RKO (cell line): ENCODE measurements around the gene GALNT9.
A peak's percentile ranks its signal among the peaks of the same experiment; 100 is the strongest.
"Not testable (repeated sequence)": the region's sequence is repeated elsewhere in the genome, so short reads cannot be mapped to it uniquely, and the experiment has no call there.

Source experiments
- DNase-seq: peaks from one replicate; pipeline ENCODE4 v3.0.0-alpha.2; 2016; ENCODE audit warnings: low spot score

GALNT9 gene

DNA sequence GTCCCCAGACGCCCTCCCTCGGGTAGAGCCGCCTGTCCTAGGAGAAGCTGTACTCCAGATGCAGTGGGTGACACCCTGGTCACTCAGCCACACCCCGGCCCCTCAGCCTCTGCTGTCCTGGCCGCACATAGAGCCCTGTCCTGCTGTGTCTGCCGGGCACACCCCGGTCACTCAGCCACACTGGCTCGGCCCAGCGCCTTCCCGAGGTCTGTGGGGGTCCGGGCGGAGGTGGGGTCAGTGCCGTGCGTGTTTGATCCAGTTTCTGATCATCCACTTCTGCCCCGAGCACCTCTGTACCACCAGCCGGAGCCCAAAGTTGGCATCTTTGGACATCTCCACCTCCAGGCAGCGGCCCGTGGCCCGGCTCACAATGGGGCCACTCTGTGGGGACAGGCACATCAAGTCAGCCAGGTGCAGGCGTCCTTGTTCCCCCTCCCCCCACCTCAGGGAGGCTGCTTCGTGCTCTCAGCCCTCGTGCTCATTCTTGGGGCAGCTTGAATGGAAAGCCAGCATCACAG, 132.5 kb downstream of the GALNT9 start:
- DNase-seq = no peak

DNA sequence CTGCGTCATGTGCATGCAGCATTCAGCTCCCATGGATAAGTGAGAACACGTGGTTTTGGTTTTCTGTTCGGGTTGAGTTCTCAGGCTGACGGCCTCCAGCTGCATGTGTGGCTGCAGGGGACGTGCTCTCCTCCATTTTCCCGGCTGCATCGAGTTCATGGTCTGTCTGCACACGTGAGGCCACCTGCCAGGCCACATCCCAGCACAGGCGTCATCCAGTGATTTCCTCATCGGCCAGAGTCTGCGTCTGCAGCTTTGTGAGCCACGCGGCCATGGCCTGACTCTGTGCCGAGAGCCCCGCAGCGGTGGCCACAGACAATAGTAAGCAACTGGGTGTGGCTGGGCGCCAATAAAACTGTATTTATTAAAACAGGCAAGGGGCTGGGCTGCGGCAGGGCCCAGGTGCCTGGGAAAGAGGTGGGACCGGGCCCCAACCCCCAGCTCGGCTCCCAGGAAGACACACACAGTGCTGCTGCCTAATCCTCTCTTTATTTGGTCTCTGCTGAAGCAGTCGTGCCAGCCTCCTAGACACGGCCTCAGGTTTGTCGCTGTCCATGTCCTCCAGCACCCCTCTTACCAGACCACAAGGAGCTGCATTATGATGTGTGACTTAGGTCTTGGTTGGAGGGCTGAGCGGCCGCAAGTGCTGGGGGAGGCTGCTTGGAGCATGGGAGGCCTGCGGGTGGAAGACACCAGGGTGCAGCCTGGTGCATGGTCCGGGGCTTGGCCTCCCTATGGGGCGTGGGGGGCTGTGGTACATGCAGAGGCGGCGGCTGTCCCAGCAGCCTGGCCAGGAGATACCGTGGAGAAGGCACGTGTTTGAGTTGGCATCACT, 133.1 kb downstream of the GALNT9 start:
- no peak for DNase-seq

DNA sequence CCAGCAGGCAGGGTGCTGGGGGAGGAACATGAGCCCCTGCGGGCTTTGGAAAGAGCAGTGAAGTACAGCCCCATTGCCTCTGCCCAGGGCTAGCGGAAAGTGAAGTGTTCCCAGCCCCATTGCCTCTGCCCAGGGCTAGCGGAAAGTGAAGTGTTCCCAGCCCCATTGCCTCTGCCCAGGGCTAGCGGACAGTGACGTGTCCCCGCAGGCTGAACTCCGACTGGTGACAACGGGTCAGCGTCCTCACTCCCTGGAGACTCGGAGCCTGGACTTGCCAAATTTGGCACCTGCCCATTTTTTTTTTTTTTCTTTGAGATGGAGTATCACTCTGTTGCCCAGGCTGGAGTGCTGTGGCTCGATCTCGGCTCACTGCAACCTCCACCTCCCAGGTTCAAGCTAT, 134.1 kb downstream of the GALNT9 start:
- not testable (repeated sequence) for DNase-seq

DNA sequence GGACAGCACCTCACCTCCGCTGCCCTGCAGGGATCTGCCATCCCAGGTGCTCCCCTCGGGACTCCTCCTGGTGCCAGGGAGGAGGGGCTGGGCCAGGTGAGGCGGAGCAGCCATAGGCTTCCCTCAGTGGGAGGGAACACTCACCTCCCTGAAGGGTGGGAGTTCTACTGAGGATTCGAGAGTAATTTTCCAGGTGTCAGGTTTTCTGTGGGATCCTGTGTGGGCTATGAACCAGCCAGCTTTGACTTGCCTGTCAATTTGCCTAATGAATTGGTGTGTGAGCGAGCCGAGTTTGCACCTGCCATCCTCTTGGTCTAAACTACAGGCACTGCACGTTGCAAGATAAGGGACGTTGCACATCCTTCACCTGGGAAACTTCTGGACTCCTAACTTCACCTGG, 134.8 kb downstream of the GALNT9 start:
- no peak for DNase-seq

DNA sequence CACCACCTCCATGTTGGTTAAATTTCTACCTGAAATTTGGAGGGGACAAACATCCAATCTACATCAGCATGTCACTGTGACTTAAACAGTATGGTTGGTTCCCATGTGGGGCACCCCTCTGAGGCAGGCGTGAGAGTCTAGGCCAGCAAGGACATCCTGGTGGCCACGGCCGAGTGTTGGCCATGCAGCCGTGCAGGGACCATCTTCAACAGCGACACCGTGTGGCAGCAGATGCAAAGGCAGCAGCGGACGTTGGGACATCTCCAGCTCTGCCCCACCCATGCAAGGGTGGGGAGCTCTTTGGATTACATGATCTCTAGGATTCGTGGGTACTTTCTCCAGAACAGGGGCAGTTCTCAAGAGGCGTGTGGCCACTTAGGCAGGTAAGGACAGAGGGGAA, 135.3 kb downstream of the GALNT9 start:
- no peak for DNase-seq

DNA sequence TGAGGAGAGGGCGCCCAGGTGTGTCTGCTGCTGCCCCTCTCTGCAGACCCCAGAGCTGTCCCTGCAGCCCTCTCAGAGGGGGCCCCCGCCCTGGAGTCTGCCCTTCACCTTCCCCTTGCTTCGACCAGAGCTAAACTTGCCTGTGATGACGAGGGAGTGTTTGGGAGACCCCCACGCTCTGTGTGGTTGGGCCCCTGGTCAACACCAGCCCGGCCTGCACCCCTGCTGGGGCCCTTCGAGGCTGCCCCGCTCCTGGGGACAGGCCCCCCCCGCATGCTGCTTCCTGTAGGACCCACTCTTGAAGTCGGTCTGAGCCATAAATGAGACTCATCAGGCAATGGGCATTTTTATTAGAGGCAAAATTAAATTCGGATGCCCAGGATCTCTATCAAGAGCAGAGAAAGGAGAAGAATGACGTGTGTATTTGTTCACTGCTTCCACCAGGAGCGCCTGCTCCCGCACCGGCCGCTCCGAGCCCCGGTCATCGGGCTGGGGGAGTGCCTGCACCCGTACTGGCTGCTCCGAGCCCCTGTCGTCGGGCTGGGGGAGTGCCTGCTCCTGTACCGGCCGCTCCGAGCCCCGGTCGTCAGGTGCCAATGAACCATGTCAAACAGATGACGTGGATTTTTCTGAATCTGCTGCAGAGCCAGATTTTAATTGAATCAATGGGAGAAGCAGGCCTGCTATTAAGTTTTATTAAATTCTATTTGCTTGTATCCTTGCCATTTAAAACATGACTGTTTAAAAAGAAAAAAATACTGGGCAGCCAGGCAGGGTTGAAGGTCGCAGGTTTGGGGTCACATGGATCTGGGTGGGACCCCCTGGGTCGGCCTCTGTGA, 137.5 kb downstream of the GALNT9 start:
- DNase-seq = no peak

DNA sequence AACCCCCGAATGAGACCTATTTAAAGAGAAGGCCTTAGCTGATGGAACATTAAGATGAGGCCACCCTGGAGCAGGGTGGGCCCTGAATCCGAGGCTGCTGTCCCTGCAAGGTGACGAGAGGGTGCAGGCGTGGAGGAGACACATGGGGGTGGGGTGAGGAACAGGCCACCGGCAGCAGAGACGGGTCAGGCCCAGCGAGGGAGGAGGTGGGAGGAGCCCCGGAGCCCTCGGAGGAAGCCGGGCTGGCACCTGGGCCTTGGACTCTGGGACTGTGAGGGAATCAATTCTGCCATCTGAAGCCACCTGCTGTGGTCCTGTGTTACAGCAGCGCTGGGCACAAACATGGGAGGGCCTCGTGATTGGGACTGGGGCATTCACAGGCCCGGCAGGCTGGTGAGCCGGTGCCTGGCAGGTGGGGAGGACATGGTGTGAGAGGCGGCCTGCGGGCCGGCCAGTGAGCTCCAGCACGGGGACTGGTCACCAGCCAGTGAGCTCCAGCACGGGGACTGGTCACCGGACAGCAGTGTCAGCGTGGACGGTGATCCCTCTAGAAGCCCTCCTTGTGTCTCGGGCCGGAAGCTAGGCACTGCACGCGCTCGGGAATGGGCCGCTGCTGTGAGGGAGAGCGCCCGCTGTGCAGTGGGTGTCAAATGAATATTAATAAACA, 138.4 kb downstream of the GALNT9 start:
- peak; percentile 37 for DNase-seq

DNA sequence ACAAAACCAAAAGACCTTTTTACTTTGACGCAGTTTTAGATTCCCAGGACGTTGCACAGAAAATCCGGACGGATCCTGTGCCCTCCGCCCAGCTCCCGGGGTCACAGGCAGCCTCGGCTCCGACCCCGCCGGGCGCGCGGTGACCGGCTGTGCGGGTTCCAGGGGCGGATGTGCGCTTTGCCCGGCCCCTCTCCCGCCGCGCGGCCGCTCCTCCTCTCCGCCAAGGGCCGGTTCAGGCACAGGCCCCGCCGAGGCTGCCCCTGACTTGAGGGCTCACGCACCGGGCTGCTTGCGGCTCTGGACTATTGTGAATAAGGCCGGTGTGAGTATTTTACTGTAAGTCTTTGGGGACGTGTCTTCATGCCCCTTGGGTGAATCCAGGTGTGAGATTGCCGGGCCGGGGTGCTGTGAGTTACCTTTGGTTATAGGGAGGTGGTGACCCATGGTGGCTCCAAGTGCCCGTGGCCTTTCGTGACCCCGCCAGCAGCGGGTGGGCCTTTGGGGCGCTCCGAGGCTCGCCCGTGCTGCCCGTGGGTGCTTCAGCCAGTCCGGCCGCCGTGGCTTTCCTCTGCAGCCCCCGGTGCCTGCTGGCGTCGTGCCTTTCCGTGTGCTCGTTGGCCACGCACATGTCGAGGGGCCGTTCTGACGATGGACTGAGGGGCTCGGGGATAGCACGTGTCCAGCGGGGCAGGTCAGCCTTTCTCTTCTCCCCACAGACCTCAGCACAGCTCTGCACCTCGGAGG, 139.2 kb downstream of the GALNT9 start:
- DNase-seq = peak; percentile 15

DNA sequence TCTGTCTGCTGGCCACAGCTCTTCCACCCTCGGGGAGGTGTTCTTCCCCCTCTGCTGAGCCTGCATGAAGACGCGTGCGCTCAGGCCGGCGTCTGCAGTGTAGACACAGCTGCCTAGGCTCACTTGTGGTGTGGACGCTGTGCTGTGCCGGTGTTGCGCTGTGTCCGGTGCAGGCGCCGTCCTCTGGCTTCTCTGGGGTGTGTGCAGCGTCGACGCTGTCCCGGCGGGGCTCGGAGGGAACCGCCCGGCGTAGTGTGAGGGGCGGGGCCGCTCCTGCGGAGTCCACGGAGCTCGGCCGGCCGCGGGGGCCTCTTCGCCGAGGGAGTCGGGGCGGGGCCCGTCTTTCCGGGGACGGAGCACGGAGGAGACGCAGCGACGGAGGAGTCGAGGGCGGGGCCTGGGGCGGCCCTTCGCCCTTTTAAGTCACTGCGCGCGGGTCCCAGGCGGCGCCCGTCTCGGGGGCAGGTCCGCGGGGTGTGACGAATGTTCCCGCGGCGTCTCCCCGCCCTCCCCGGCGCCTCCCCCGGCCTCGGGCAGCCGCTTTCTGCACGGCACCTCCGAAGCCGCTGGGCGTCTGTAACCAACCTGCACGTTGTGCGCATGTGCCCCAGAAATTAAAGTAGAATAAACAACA, 139.9 kb downstream of the GALNT9 start:
- peak; percentile 94 for DNase-seq

DNA sequence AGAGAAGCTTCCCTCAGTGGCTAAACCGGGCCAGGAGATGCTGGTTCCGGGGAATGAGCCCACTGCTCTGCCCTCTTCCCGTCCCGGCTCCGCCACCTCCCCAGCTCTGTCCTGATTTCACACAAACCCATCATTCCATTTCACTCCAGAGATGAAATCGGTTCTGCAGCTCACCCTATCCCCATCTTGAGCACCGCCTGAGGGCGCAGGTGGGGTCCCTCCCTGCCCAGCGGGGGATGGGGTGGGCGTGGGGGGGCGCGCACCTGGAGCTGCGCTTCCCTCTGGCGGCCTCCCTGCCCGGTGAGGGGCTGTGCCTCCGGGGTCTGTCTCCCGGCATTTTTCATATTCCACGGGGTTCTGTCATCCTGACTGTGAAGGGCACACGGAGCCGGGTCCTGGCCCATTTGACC, 140.5 kb downstream of the GALNT9 start:
- DNase-seq = no peak

DNA sequence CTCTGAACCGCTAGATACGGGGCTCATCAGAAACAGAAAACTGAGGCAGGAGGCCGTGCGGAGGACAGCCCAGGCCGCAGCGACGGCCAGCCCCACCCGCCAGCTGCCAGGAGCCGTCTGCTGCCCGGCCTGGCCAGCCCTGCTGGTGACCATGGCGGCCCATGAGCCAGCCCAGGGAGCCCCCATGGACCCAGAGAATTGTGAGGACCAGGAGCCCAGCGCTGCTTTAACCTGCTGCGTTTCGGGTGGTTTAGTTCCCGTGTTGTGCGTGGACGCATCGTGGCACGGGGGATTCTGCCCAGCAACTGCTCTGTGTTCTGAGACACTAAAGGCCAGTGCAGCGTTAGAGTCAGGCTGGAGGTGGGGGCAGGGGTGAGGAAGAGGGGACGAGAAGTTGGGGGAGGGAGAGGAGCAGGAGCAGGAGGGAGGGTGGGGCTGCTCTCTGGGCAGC, 140.9 kb downstream of the GALNT9 start:
- DNase-seq = no peak

DNA sequence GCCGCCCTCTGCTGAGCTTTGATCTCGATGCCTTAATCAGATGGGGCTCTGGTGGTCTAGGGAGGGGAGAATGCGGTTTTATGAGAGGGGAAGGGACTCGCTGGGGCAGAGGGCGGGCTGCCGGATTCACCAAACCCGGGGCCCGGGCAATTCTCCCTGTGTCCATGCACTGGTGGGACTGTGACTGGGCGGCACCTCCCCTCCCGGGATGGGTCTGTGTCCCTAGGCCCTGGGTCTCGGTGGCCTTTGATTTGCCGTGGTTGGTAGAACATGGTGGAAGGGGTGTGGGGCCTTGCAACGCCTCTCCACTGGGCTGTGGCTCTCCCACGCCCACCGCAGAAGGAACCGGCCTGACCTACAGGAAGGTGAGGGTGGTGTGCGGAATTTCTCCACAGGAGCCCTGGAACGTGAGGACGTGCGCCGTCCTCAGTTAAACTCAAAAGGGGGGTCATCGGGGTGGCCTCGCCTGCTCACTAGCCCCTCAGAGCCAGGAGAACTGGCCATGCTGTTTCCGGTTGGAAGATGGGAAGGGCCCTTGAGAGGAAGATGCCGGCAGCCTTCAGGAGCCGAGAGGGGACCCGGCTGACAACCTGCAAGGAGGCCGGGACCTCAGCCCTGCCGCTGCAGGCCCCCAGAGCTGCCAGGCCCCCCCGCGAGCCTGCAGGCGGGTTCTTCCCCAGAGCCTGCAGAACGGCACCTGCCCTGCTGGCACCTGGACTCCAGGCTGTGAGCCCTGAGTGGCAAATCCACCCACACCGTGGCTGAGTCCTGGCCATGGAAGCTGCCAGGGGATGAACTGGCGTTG, 141.5 kb downstream of the GALNT9 start:
- DNase-seq = no peak

DNA sequence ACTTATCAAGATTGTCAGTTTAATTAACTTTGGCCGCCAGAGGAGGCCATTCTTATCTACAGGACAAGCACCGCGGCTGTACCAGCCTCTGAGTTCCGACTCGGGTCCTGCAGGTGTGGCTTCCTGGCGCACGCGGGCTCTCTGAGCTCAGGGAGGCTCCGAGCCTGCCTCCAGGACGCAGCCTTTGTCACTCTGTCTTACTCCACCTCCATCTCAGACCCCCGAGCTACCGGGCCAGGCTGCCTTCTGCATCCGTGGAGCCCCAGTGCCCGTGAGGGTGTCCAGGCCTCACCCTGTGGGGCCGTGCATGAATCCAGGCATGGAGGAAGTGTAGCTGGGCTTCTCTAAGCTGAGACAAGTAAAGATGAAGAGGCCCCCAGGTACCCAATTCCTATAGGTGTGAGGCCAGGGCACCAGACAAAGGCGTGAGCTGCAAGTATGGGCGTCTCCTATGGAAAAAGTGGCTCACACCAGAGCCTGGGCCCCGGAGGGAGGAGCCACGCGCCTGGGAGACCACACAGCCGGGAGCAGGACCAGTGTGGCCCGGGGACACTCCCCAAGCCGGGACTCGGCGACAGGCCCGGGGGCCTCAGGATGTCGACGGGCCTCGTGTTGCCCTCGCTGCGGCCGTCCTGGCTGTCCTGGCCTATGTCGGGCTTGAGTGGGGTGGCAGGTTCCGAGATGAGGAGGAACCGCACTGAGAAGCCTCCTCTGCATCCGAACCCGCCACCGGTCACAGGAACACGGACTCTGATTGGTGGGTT, 142.3 kb downstream of the GALNT9 start:
- DNase-seq = no peak

DNA sequence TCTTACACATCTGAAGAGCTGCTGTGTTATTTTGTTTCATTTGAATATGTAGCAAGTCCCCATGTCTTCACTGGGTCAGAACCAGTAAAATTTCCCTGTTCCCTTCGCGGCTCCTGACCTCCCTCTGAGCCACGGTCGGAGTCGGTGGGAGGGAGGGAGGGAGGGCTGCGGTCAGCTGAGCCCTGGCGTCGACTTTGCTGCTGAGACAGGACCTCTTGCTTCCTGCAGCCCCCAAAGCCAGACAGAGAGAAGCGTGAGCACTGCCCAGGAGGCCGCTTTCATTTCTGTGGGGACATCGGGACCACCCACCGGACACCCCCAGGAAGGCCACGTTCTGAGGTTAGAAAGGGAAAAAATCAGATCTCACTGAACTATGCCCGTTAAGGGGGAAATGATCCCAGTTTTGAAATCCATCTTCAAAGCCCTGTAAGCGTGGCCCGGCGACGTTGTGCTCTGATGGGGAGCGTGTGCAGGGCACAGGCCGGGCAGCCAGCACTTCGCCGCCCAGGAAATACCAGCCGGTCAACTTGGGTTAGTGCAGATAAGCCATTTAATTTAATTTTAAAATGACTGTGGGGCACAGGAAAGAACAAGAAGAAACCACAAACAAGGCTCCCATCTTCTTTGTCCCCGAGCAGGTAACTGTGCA, 143.1 kb downstream of the GALNT9 start:
- no peak for DNase-seq

DNA sequence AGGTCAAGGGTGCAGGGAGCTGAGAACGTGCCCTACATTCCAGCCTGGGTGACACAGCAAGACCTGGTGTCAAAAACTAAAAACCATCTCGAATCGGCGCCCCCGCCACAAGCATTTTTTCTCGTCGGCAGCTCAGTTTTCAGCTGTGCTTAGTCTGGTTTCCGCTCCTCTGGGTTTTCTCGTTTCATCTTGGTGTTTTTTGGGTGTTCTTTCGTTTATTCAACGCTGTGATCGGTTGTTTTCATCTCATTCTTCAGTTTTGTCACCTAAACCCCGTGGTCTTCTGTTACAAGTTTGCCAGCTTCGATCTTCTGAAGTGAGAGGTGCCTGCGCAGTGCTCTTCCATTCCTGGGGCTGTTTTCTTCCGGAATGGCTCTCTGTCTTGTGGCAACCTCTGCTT, 143.7 kb downstream of the GALNT9 start:
- no peak for DNase-seq

DNA sequence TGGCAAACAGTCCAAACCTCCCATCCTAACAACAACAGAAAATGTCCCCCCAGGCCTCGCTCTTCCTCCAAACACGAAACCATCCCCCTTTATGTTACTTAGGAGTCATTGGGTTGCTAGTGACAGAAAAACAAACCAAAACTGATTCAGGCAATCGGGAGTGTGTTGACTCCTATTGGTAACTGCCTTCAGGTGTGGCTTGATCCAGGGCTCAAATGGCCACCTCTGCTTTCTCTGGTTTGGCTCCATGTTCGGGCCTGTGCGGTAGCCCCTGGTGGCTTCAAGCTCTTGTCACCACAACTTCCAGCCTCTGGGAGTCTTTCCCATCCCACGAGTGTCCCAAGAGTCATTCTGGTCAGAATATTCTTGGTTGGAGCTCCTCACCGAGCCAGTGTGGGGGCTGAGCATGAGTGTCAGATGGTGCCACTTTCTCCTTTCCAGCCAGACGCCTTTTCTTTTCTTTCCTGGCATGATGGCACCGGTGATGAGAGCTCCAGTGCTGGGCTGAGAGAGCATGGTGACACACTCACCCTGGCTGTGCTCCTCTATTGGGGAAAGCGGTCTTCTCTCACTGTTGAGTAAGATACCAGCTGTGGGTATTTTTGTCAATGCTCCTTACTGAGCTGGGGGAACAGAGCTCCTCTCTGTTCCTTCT, 146.6 kb downstream of the GALNT9 start:
- DNase-seq = no peak

DNA sequence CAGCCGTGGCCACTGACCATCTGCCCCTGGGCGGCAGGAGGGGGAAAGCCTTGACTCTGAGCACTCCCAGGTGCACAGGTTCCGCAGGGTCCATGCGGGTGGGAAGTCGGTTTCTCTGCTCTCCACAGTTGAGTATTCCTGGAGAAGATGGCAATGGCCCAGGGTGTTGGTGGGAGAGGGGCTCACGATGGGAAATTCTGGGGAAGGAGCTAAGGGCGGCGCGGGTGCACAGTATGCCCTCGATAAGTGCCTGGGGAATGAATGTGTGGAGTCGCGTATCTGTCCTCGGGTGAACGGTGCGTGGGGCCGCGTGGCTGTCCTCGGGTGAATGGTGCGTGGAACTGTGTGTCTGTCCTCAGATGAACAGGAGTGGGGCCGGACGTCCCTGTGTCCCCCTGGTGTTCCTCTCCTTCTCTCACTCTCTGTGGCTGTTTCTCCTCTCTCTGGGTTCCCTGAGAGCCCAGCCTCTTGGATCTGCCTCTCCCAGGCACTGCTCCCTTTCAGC, 147.1 kb downstream of the GALNT9 start:
- DNase-seq = no peak

DNA sequence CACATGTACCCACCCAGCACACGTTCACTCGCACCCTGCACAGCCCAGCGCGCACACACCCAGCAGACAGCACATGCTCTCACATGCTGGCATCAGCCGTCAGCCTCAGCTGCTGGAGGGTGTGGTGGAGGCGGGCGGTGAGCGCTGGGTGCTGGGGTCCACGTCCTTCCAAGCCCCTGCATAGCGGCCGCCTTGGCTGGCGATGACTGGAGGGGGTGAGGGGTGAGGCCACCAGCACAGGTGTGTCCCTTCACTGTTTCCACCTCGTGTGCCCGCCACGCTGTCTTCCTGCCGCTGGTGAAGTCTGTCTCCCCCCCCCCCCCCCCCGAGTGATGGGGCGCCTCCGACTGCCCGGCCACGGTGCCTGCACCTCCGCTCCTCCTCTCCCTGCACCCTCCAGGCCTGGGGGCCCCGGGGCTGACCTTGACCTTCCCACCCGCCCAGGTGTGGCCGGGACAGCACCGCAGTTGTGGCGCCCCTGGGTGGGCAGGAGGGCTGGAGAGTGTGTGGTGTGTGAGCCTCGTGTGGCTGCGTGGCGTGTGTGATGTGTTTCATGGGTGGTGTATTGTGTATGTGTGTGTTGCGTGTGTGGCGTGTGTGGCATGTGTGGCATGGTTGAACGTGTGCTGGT, 147.7 kb downstream of the GALNT9 start:
- DNase-seq = no peak
